ENCODE results near the gene MINDY4. TPM values are rescaled to one million over a fixed set of nuclear protein-coding genes. Genes with fewer than 3 reads are reported as not detected.
A peak's percentile ranks its signal among the peaks of the same experiment; 100 is the strongest.

Gene MINDY4
- total RNA-seq, 1 donor from 2014 or later = 14.3 TPM

- no peak for TF ChIP-seq CTCF (IDR thresholded peaks at IDR 0.05; ENCODE audit: unreplicated experiment)
- H3K4me1 Mint-ChIP-seq (ENCODE audit: low read depth) = peaks cover 30% of the 10 kb centered on the region
- no peak overlapping the region for H3K4me3 Mint-ChIP-seq (ENCODE audit: low read depth)
- DNase-seq (ENCODE audit: low spot score, unreplicated experiment) = no peak
- H3K27ac Mint-ChIP-seq = no peak overlapping the region
- no peaks in the 10 kb centered on the region for H3K36me3 Mint-ChIP-seq (ENCODE audit: insufficient read depth)
- H3K27me3 Mint-ChIP-seq = peaks cover 6% of the 10 kb centered on the region
- H3K9me3 Mint-ChIP-seq (ENCODE audit: low read depth) = no peaks in the 10 kb centered on the region
Measured at GRCh38 chr7:30899066-30899465, 127.8 kb downstream of the MINDY4 start.

- Mint-ChIP-seq H3K9me3 (ENCODE audit: low read depth) (no peaks in the 10 kb centered on the region), H3K36me3 (ENCODE audit: insufficient read depth) (no peaks in the 10 kb centered on the region), H3K27ac (peak overlapping the region; percentile 24), H3K4me1 (ENCODE audit: low read depth) (peaks cover 26% of the 10 kb centered on the region), H3K27me3 (peaks cover 1% of the 10 kb centered on the region), H3K4me3 (ENCODE audit: low read depth) (no peak overlapping the region)
- no peak for DNase-seq (ENCODE audit: low spot score, unreplicated experiment)
- TF ChIP-seq CTCF (IDR thresholded peaks at IDR 0.05; ENCODE audit: unreplicated experiment) = no peak
Measured at GRCh38 chr7:30899630-30900029, 128.4 kb downstream of the MINDY4 start.

GRCh38 chr7:30900053-30900452 is 128.8 kb downstream of the MINDY4 start:
- Mint-ChIP-seq H3K27ac (no peak overlapping the region), H3K27me3 (no peaks in the 10 kb centered on the region), H3K36me3 (ENCODE audit: insufficient read depth) (no peaks in the 10 kb centered on the region), H3K4me1 (ENCODE audit: low read depth) (peaks cover 25% of the 10 kb centered on the region), H3K9me3 (ENCODE audit: low read depth) (no peaks in the 10 kb centered on the region), H3K4me3 (ENCODE audit: low read depth) (no peak overlapping the region)
- DNase-seq (ENCODE audit: low spot score, unreplicated experiment) = no peak
- TF ChIP-seq CTCF (IDR thresholded peaks at IDR 0.05; ENCODE audit: unreplicated experiment) = no peak

- no peak overlapping the region for H3K27ac Mint-ChIP-seq
- no peak for TF ChIP-seq CTCF (IDR thresholded peaks at IDR 0.05; ENCODE audit: unreplicated experiment)
- no peaks in the 10 kb centered on the region for H3K36me3 Mint-ChIP-seq (ENCODE audit: insufficient read depth)
- H3K27me3 Mint-ChIP-seq = no peaks in the 10 kb centered on the region
- H3K9me3 Mint-ChIP-seq (ENCODE audit: low read depth) = no peaks in the 10 kb centered on the region
- H3K4me3 Mint-ChIP-seq (ENCODE audit: low read depth) = no peak overlapping the region
- DNase-seq (ENCODE audit: low spot score, unreplicated experiment) = no peak
- peaks cover 18% of the 10 kb centered on the region for H3K4me1 Mint-ChIP-seq (ENCODE audit: low read depth)
Measured at GRCh38 chr7:30900803-30901362, 129.7 kb downstream of the MINDY4 start.

GRCh38 chr7:30901856-30902255 is 130.6 kb downstream of the MINDY4 start:
- H3K9me3 Mint-ChIP-seq (ENCODE audit: low read depth) = no peaks in the 10 kb centered on the region
- no peak for TF ChIP-seq CTCF (IDR thresholded peaks at IDR 0.05; ENCODE audit: unreplicated experiment)
- no peak overlapping the region for H3K27ac Mint-ChIP-seq
- no peak overlapping the region for H3K4me3 Mint-ChIP-seq (ENCODE audit: low read depth)
- no peaks in the 10 kb centered on the region for H3K36me3 Mint-ChIP-seq (ENCODE audit: insufficient read depth)
- peaks cover 10% of the 10 kb centered on the region for H3K4me1 Mint-ChIP-seq (ENCODE audit: low read depth)
- peaks cover 2% of the 10 kb centered on the region for H3K27me3 Mint-ChIP-seq
- DNase-seq (ENCODE audit: low spot score, unreplicated experiment) = no peak

All from progenitor cell of endocrine pancreas (in vitro differentiated cells).